SK-N-MC (cell line): Measurements from ENCODE around the gene RPA1.

Experiments
- EZH2 ChIP-seq: fragments of 200-600 bp; sonication (generic); IDR thresholded peaks from one replicate; pipeline ENCODE4 v1.6.1; 2017; ENCODE audit warnings: antibody characterized with exemption
- POLR2AphosphoS5 ChIP-seq: IDR thresholded peaks from 2 replicates; pipeline ENCODE4 v1.6.1; 2012; ENCODE audit warnings: mild to moderate bottlenecking, low read depth, low read length, borderline replicate concordance

GRCh38 chr17:1853698-1854097 lies 23.9 kb downstream of the RPA1 start:
- TF ChIP-seq POLR2AphosphoS5 (no peak), EZH2 (no peak)
